ENCODE measurements around the gene NDST4.

- TF ChIP-seq CTCF (IDR thresholded peaks at IDR 0.05; ENCODE audit: low read depth, low read length, poor library complexity, severe bottlenecking) (no peak), EZH2phosphoT487 (IDR thresholded peaks at IDR 0.05; ENCODE audit: borderline replicate concordance, low read length) (no peak)
Measured at GRCh38 chr4:114807357-114807756, 306.1 kb downstream of the NDST4 start.

Data from DOHH2 (cell line).